Measurements from ENCODE around the gene KIRREL3. TPM values are rescaled to one million over a fixed set of nuclear protein-coding genes. Genes with fewer than 3 reads are reported as not detected.

Gene KIRREL3
- total and polyA plus RNA-seq, 2 donors (not counting 3 experiments of a cell fraction or from before 2014, with no cell fraction given), result not detected

Small RNAs within 50 kb of the gene (microRNA-seq; reads per million reads assigned to microRNA genes)
- not detected for gene MIR3167 (ENCODE audit: borderline number of aligned reads, borderline replicate concordance)

Small RNAs within 50 kb of the gene (small RNA-seq; reads per million reads assigned to genes)
- not detected for gene AP001318.3 (ENCODE audit: insufficient read depth, insufficient read length, low read depth, low replicate concordance)
- gene MIR3167 (ENCODE audit: insufficient read depth, insufficient read length, low read depth, low replicate concordance), result not detected

All from endothelial cell of umbilical vein (primary cell).